HUES48 (cell line): ENCODE results near the gene CAVIN3.

ENCODE experiments used
- H3K27ac ChIP-seq: one replicate; pipeline ENCODE4 v1.7.0; 2013; ENCODE audit warnings: low read depth, low read length, inconsistent platforms
- H3K27me3 ChIP-seq: 2 replicates; pipeline ENCODE4 v1.6.1; 2013; ENCODE audit warnings: mild to moderate bottlenecking, low read length; ENCODE audit not compliant: control insufficient read depth, insufficient read depth
- H3K36me3 ChIP-seq: 2 replicates; pipeline ENCODE4 v1.6.1; 2013; ENCODE audit warnings: low read length; ENCODE audit not compliant: control insufficient read depth, insufficient read depth
- H3K4me1 ChIP-seq: 2 replicates; pipeline ENCODE4 v1.6.1; 2013; ENCODE audit warnings: mild to moderate bottlenecking, low read length; ENCODE audit not compliant: control insufficient read depth, insufficient read depth
- H3K4me3 ChIP-seq: 2 replicates; pipeline ENCODE4 v1.5.1; 2013; ENCODE audit warnings: mild to moderate bottlenecking, low read depth, low read length
- H3K9ac ChIP-seq: 2 replicates; pipeline ENCODE4 v1.6.1; 2013; ENCODE audit warnings: mild to moderate bottlenecking, low read depth, low read length, moderate library complexity
- H3K9me3 ChIP-seq: 2 replicates; pipeline ENCODE4 v1.6.1; 2013; ENCODE audit warnings: low read length; ENCODE audit not compliant: control insufficient read depth, insufficient read depth

CAVIN3 gene

GRCh38 chr11:6270584-6271246 is 49.6 kb downstream of the CAVIN3 start:
- no peaks in the 10 kb centered on the region for H3K4me1 ChIP-seq
- H3K27ac ChIP-seq = no peak overlapping the region
- H3K9me3 ChIP-seq = no peaks in the 10 kb centered on the region
- no peak overlapping the region for H3K4me3 ChIP-seq
- H3K27me3 ChIP-seq = peaks cover 4% of the 10 kb centered on the region
- H3K36me3 ChIP-seq = no peaks in the 10 kb centered on the region
- no peak overlapping the region for H3K9ac ChIP-seq

DNA sequence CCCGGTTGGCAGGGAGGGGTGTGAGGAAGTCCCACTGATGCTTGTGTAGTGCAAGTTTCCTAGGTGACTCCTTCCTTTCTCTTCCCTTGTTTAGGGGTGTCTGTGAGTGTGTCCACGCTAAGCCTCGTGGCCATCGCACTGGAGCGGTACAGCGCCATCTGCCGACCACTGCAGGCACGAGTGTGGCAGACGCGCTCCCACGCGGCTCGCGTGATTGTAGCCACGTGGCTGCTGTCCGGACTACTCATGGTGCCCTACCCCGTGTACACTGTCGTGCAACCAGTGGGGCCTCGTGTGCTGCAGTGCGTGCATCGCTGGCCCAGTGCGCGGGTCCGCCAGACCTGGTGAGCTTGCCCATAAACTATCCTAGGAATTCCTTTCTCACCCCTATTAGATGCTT is 50.3 kb downstream of the CAVIN3 start:
- Histone ChIP-seq H3K9ac (no peak overlapping the region), H3K9me3 (no peaks in the 10 kb centered on the region), H3K4me1 (no peaks in the 10 kb centered on the region), H3K27ac (no peak overlapping the region), H3K36me3 (no peaks in the 10 kb centered on the region), H3K4me3 (no peak overlapping the region), H3K27me3 (peaks cover 7% of the 10 kb centered on the region)
